ENCODE measurements around the gene TSEN2.

GRCh38 chr3:12472000-12472610 lies 12.2 kb upstream of the TSEN2 start:
- TF ChIP-seq POLR2A (IDR thresholded peaks at IDR 0.05) = no peak
- no peak for TF ChIP-seq POLR2AphosphoS5 (IDR thresholded peaks at IDR 0.05)
- TF ChIP-seq, protein P1, sequence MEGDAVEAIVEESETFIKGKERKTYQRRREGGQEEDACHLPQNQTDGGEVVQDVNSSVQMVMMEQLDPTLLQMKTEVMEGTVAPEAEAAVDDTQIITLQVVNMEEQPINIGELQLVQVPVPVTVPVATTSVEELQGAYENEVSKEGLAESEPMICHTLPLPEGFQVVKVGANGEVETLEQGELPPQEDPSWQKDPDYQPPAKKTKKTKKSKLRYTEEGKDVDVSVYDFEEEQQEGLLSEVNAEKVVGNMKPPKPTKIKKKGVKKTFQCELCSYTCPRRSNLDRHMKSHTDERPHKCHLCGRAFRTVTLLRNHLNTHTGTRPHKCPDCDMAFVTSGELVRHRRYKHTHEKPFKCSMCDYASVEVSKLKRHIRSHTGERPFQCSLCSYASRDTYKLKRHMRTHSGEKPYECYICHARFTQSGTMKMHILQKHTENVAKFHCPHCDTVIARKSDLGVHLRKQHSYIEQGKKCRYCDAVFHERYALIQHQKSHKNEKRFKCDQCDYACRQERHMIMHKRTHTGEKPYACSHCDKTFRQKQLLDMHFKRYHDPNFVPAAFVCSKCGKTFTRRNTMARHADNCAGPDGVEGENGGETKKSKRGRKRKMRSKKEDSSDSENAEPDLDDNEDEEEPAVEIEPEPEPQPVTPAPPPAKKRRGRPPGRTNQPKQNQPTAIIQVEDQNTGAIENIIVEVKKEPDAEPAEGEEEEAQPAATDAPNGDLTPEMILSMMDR (IDR thresholded peaks at IDR 0.05) = no peak
- no peak for TF ChIP-seq EP300 (IDR thresholded peaks at IDR 0.05)
